Esophagus squamous epithelium (tissue), 4 donors: Measurements from ENCODE around the gene SRRT.
"Not testable (repeated sequence)": the region's sequence is repeated elsewhere in the genome, so short reads cannot be mapped to it uniquely, and the experiment has no call there.

Experiments used
- CTCF ChIP-seq, 6 experiments: fragments of 450-650 bp in 4 of 6; fragments of 200-600 bp in 2 of 6; sonication (generic) in 2 of 6; IDR thresholded peaks; one replicate each; pipeline ENCODE4 v1.5.1; 2016 to 2019; ENCODE audit warnings: antibody characterized with exemption in 6 of 6, mild to moderate bottlenecking in 4 of 6, moderate library complexity in 4 of 6
- POLR2A ChIP-seq, 4 donors: fragments of 450-650 bp; IDR thresholded peaks; one replicate each; pipeline ENCODE4 v1.6.1; 2017; ENCODE audit warnings: antibody characterized with exemption in 4 of 4, mild to moderate bottlenecking in 4 of 4, moderate library complexity in 3 of 4

DNA sequence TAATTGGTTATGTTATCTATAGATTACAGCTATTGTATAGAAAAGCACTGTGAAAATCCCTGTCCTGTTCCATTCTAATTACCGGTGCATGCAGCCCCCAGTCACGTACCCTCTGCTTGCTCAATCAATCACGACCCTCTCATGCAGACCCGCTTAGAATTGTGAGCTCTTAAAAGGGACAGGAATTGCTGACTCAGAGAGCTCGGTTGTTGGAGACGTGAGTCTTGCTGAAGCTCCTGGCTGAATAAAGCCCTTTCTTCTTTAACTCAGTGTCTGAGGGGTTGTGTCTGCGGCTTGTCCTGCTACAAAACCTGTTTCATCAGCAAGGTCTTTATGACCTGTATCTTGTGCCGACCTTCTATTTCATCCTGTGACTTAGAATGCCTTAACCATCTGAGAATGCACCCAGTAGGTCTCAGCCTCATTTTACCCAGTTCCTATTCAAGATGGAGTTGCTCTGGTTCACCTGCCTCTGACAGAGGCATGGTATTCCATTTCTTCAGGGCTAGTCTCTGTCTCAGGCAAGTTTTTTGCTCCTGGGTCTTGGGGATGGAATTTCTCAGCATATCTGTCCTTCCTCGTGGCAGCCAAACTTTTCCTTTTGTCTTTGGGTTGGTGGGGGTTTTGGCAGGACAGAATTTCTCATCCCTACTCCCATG, 45.0 kb downstream of the SRRT start:
- TF ChIP-seq POLR2A, CTCF (IDR thresholded peaks at IDR 0.05): not testable (repeated sequence)
